Hepatocyte (in vitro differentiated cells): ENCODE measurements around the gene TNNI3. TPM values are rescaled to one million over a fixed set of nuclear protein-coding genes. Genes with fewer than 3 reads are reported as not detected.

Source experiments
- DNase-seq: peaks from one replicate; pipeline ENCODE4 v3.0.0-alpha.2; 2016; ENCODE audit warnings: low spot score
- H2AFZ ChIP-seq: fragments of 200-600 bp; sonication (generic); 2 replicates; pipeline ENCODE4 v1.6.0; 2016; ENCODE audit warnings: antibody characterized with exemption, mild to moderate bottlenecking
- H3K27ac ChIP-seq: fragments of 200-600 bp; sonication (generic); 2 replicates; pipeline ENCODE4 v1.5.1; 2016; ENCODE audit warnings: mild to moderate bottlenecking
- H3K27me3 ChIP-seq: fragments of 200-600 bp; sonication (generic); 2 replicates; pipeline ENCODE4 v1.6.1; 2016
- H3K36me3 ChIP-seq: fragments of 200-600 bp; sonication (generic); replicated peaks from 2 replicates; pipeline ENCODE4 v1.5.1; 2016; ENCODE audit warnings: low read depth; ENCODE audit not compliant: insufficient read depth
- H3K4me1 ChIP-seq: fragments of 200-600 bp; sonication (generic); 2 replicates; pipeline ENCODE4 v1.5.1; 2016; ENCODE audit warnings: mild to moderate bottlenecking, moderate library complexity; ENCODE audit not compliant: insufficient read depth
- H3K4me2 ChIP-seq: fragments of 200-600 bp; sonication (generic); 2 replicates; pipeline ENCODE4 v1.6.0; 2016
- H3K4me3 ChIP-seq: fragments of 200-600 bp; sonication (generic); 2 replicates; pipeline ENCODE4 v1.5.1; 2016; ENCODE audit warnings: mild to moderate bottlenecking
- H3K79me2 ChIP-seq: fragments of 200-600 bp; sonication (generic); 2 replicates; pipeline ENCODE4 v1.6.0; 2017; ENCODE audit warnings: mild to moderate bottlenecking
- H3K9me2 ChIP-seq: fragments of 200-600 bp; sonication (generic); replicated peaks from 2 replicates; pipeline ENCODE4 v1.6.0; 2017; ENCODE audit warnings: mild to moderate bottlenecking; ENCODE audit not compliant: insufficient read depth
- H3K9me3 ChIP-seq: fragments of 200-600 bp; sonication (generic); 2 replicates; pipeline ENCODE4 v1.5.1; 2016; ENCODE audit warnings: low read depth, mild to moderate bottlenecking
- H4K20me1 ChIP-seq: fragments of 200-600 bp; sonication (generic); 2 replicates; pipeline ENCODE4 v1.6.0; 2016; ENCODE audit warnings: mild to moderate bottlenecking; ENCODE audit not compliant: insufficient read depth, poor library complexity, severe bottlenecking
- CTCF ChIP-seq: fragments of 200-600 bp; sonication (generic); IDR thresholded peaks from 2 replicates; pipeline ENCODE4 v1.5.1; 2016; ENCODE audit warnings: antibody characterized with exemption, mild to moderate bottlenecking; ENCODE audit not compliant: poor library complexity
- EZH2 ChIP-seq: fragments of 200-600 bp; sonication (generic); IDR thresholded peaks from 2 replicates; pipeline ENCODE4 v1.6.1; 2016; ENCODE audit warnings: antibody characterized with exemption, mild to moderate bottlenecking, borderline replicate concordance
- EZH2phosphoT487 ChIP-seq: fragments of 200-600 bp; sonication (generic); IDR thresholded peaks from one replicate; pipeline ENCODE4 v1.6.1; 2018; ENCODE audit warnings: antibody characterized with exemption, mild to moderate bottlenecking, low read depth, moderate library complexity; ENCODE audit not compliant: unreplicated experiment, severe bottlenecking
- whole genome bisulfite sequencing: methylation state at CpG from one replicate; pipeline ENCODE4 v1.1.6; 2016; ENCODE audit warnings: low lambda C conversion rate; ENCODE audit errors: missing lambda C conversion rate; 5-methylcytosine and 5-hydroxymethylcytosine counted together
- polyA plus RNA-seq: library from polyadenylated mRNA; unstranded; fragments of >200 nt; fragmentation: Nextera tagmentation; extraction: Ambion mirVana; gene quantifications from 2 replicates; pipeline ENCODE4 v1.2.1, GENCODE V29; 2016
- total RNA-seq: library from RNA; depleted of rRNA; stranded (reverse); fragments of >200 nt; gene quantifications from 2 replicates; pipeline ENCODE4 v1.2.3, GENCODE V29; 2014

The TNNI3 gene
- total and polyA plus RNA-seq, 2 experiments from 2014 or later, result 1.4 to 2.9 TPM

- Histone ChIP-seq H3K27ac (no peak overlapping the region), H3K79me2 (no peaks in the 10 kb centered on the region), H3K9me2 (no peaks in the 10 kb centered on the region), H3K9me3 (no peaks in the 10 kb centered on the region), H3K27me3 (peaks cover 62% of the 10 kb centered on the region), H3K36me3 (no peaks in the 10 kb centered on the region), H3K4me3 (no peak overlapping the region), H2AFZ (no peak overlapping the region), H3K4me2 (peak overlapping the region; percentile 73), H4K20me1 (no peaks in the 10 kb centered on the region), H3K4me1 (no peaks in the 10 kb centered on the region)
- WGBS, result 4% methylated on average over 8 of the region's 27 CpGs
- TF ChIP-seq EZH2 (no peak), EZH2phosphoT487 (no peak), CTCF (no peak)
- peak; percentile 44 for DNase-seq
Observed at GRCh38 chr19:55146705-55147273, 10.7 kb downstream of the TNNI3 start.

GRCh38 chr19:55146078-55146704 lies 11.3 kb downstream of the TNNI3 start:
- Histone ChIP-seq H3K4me3 (no peak overlapping the region), H4K20me1 (no peaks in the 10 kb centered on the region), H3K27ac (no peak overlapping the region), H2AFZ (no peak overlapping the region), H3K36me3 (no peaks in the 10 kb centered on the region), H3K4me2 (peak overlapping the region; percentile 73), H3K4me1 (no peaks in the 10 kb centered on the region), H3K9me2 (no peaks in the 10 kb centered on the region), H3K27me3 (peaks cover 65% of the 10 kb centered on the region), H3K79me2 (no peaks in the 10 kb centered on the region), H3K9me3 (no peaks in the 10 kb centered on the region)
- no peak for DNase-seq
- WGBS, result 12% methylated on average over 6 of the region's 41 CpGs
- peak; percentile 48 for TF ChIP-seq EZH2phosphoT487
- no peak for TF ChIP-seq EZH2
- TF ChIP-seq CTCF, result peak; percentile 57

- 54% methylated on average over 2 of the region's 3 CpGs for WGBS
- Histone ChIP-seq H3K9me3 (no peaks in the 10 kb centered on the region), H2AFZ (no peak overlapping the region), H3K4me3 (no peak overlapping the region), H3K4me1 (no peaks in the 10 kb centered on the region), H3K9me2 (no peaks in the 10 kb centered on the region), H3K79me2 (no peaks in the 10 kb centered on the region), H3K36me3 (no peaks in the 10 kb centered on the region), H3K27me3 (peaks cover 62% of the 10 kb centered on the region), H3K27ac (no peak overlapping the region), H3K4me2 (no peak overlapping the region), H4K20me1 (no peaks in the 10 kb centered on the region)
- no peak for DNase-seq
- TF ChIP-seq EZH2phosphoT487 (no peak), EZH2 (no peak), CTCF (no peak)
Observed at GRCh38 chr19:55145232-55145631, 12.3 kb downstream of the TNNI3 start.
